Esophagus mucosa (tissue), 1 donor: ENCODE data around the gene LST1. TPM values are rescaled to one million over a fixed set of nuclear protein-coding genes. Genes with fewer than 3 reads are reported as not detected.
A peak's percentile ranks its signal among the peaks of the same experiment; 100 is the strongest.

Source experiments
- ATAC-seq: fragments of 200-7000 bp; cut with Tn5 transposase; one replicate; pipeline ENCODE4 v1.9.1; 2020
- total RNA-seq: library from RNA; stranded (reverse); gene quantifications from one replicate; pipeline ENCODE4 v1.2.4, GENCODE V29; 2023
- donor health status: DM: yes; HTN: yes; CAD: no.

Gene LST1
- total RNA-seq, 1 donor from 2014 or later: 2.4 TPM

GRCh38 chr6:31560697-31561058 lies 25.4 kb upstream of the LST1 start:
- no peak for ATAC-seq

- no peak for ATAC-seq
Measured at GRCh38 chr6:31567531-31568370, 18.3 kb upstream of the LST1 start.

- peak; percentile 31 for ATAC-seq
Measured at GRCh38 chr6:31568537-31568961, 17.5 kb upstream of the LST1 start.

- ATAC-seq: no peak
Measured at GRCh38 chr6:31569861-31570536, 16.1 kb upstream of the LST1 start.

GRCh38 chr6:31572041-31572911 lies 13.8 kb upstream of the LST1 start, which contains the start of gene LTA:
Gene LTA (plus strand): TSS chr6:31572289. CDS start chr6:31572743, 454 bp downstream.
- peak; percentile 33 for ATAC-seq

GRCh38 chr6:31573239-31574105 lies 12.6 kb upstream of the LST1 start:
- ATAC-seq: no peak

GRCh38 chr6:31574106-31575061 lies 11.7 kb upstream of the LST1 start:
- no peak for ATAC-seq

GRCh38 chr6:31575335-31575901 lies 10.7 kb upstream of the LST1 start, which contains the start of gene TNF:
Gene TNF (plus strand): TSS chr6:31575565. CDS start chr6:31575742, 177 bp downstream.
- ATAC-seq: peak; percentile 23

GRCh38 chr6:31575952-31576685 lies 10.0 kb upstream of the LST1 start:
- ATAC-seq: no peak

- no peak for ATAC-seq
Measured at GRCh38 chr6:31576897-31577578, 9.0 kb upstream of the LST1 start.

- ATAC-seq: no peak
Measured at GRCh38 chr6:31577579-31577966, 8.5 kb upstream of the LST1 start.

- ATAC-seq: no peak
Measured at GRCh38 chr6:31578184-31579118, 7.6 kb upstream of the LST1 start.

GRCh38 chr6:31579119-31579505 lies 7.0 kb upstream of the LST1 start:
- no peak for ATAC-seq

- ATAC-seq: no peak
Measured at GRCh38 chr6:31579546-31580437, 6.3 kb upstream of the LST1 start.

- no peak for ATAC-seq
Measured at GRCh38 chr6:31580438-31580740, 5.7 kb upstream of the LST1 start.

- ATAC-seq: peak; percentile 83
Measured at GRCh38 chr6:31580807-31581433, 5.2 kb upstream of the LST1 start.
